ENCODE measurements around the gene KBTBD12.
"Not testable (repeated sequence)": the region's sequence is repeated elsewhere in the genome, so short reads cannot be mapped to it uniquely, and the experiment has no call there.

KBTBD12 gene, protein sequence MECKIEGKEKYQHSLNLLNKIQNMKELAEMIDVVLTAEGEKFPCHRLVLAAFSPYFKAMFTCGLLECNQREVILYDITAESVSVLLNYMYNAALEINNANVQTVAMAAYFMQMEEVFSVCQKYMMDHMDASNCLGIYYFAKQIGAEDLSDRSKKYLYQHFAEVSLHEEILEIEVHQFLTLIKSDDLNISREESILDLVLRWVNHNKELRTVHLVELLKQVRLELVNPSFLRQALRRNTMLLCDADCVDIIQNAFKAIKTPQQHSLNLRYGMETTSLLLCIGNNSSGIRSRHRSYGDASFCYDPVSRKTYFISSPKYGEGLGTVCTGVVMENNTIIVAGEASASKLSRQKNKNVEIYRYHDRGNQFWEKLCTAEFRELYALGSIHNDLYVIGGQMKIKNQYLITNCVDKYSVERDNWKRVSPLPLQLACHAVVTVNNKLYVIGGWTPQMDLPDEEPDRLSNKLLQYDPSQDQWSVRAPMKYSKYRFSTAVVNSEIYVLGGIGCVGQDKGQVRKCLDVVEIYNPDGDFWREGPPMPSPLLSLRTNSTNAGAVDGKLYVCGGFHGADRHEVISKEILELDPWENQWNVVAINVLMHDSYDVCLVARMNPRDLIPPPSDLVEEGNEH

GRCh38 chr3:127915115-127915936 is at the start of gene KBTBD12:
KBTBD12 (plus strand) TSS chr3:127915232; CDS start chr3:127923062, 7,830 bp downstream.
- TF ChIP-seq ZFX (IDR thresholded peaks at IDR 0.05) = no peak
- no peak within 1 kb of the TSS for H3K27ac ChIP-seq

GRCh38 chr3:127865941-127866340 is 49.1 kb upstream of the KBTBD12 start:
- no peak overlapping the region for H3K27ac ChIP-seq
- TF ChIP-seq CTCF (conservative IDR thresholded peaks at IDR 0.05) (no peak), ZFX (IDR thresholded peaks at IDR 0.05) (no peak)

GRCh38 chr3:127867412-127867811 is 47.6 kb upstream of the KBTBD12 start:
- H3K27ac ChIP-seq = no peak overlapping the region
- TF ChIP-seq CTCF (conservative IDR thresholded peaks at IDR 0.05) (no peak), ZFX (IDR thresholded peaks at IDR 0.05) (no peak)

GRCh38 chr3:127867986-127868385 is 47.0 kb upstream of the KBTBD12 start:
- no peak overlapping the region for H3K27ac ChIP-seq
- no peak for TF ChIP-seq ZFX (IDR thresholded peaks at IDR 0.05)
- TF ChIP-seq CTCF (conservative IDR thresholded peaks at IDR 0.05) = no peak

DNA sequence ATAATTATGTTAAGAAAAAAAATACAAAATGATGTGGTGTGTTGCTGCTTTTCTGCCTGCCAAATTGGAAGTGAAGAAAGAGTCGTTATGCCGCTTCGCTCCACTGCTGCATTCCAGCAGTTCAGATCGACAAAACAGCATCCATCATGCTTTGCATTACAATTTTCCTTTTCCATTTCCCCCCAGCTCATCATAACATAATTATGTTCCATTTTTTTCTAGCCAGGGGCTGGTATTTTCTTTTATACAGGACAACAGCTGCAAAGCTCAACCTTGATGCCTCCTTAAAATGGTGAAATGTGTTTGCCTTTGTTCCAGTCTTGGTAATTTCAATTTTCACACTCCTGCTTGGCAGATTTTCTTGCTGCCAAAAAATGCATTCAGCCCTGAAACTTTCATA is 44.9 kb upstream of the KBTBD12 start:
- no peak overlapping the region for H3K27ac ChIP-seq
- TF ChIP-seq CTCF (conservative IDR thresholded peaks at IDR 0.05) = no peak
- no peak for TF ChIP-seq ZFX (IDR thresholded peaks at IDR 0.05)

- not testable (repeated sequence) for H3K27ac ChIP-seq
These were observed 40.9 kb upstream of the KBTBD12 start for GRCh38 chr3:127874097-127874496.

GRCh38 chr3:127881586-127881985 is 33.4 kb upstream of the KBTBD12 start:
- H3K27ac ChIP-seq = no peak overlapping the region
- no peak for TF ChIP-seq ZFX (IDR thresholded peaks at IDR 0.05)
- no peak for TF ChIP-seq CTCF (conservative IDR thresholded peaks at IDR 0.05)

DNA sequence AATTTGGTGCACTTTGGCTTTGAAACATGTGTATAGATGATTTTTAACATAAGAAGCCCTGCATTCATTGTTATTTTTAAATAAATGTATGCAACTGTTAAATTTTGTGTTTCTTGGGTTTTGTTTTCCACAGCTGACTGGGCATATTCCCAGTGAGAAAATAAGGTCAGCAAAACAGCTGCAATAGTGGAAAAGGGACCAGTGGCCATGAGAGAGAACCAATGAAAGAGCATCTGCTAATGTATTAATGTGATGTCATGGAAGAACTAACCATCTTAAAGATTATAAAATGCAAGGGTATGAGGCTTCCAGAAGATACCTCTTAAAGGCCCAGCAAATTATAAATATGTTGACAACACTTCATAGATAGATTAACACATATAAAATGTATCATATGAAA is 31.0 kb upstream of the KBTBD12 start:
- no peak for TF ChIP-seq ZFX (IDR thresholded peaks at IDR 0.05)
- TF ChIP-seq CTCF (conservative IDR thresholded peaks at IDR 0.05) = no peak
- no peak overlapping the region for H3K27ac ChIP-seq
